LHCN-M2 (cell line): ENCODE data around the gene MC1R. TPM values are rescaled to one million over a fixed set of nuclear protein-coding genes. Genes with fewer than 3 reads are reported as not detected.
"Not testable (repeated sequence)": the region's sequence is repeated elsewhere in the genome, so short reads cannot be mapped to it uniquely, and the experiment has no call there.

Source experiments
- DNase-seq: peaks from one replicate; pipeline ENCODE4 v3.0.0-alpha.2; 2012; ENCODE audit warnings: low read depth
- total RNA-seq: library from RNA; depleted of rRNA; stranded (reverse); fragments of >200 nt; gene quantifications from 2 replicates; pipeline ENCODE4 v1.2.3, GENCODE V29; 2014; rRNA removed

The MC1R gene
- total RNA-seq, 1 experiment from 2014 or later = 7.7 TPM

DNA sequence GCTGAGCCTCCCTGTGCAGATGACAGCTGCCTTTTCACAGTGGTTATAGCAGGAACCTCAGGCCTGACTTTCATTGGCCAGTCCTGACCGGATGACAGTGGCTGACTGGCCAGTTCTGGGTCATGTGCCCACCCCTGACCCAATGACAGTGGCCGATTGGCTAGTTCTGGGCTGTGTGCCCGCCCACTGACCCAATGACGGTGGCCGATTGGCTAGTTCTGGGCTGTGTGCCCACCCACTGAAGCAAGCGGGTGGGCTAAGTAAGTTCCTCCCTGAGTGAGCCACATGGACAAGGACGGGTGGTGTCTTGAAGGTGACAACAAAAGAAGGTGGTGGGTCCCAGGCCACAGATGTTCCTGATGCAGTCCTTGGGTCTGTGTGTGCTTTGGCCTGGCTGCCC lies 39.4 kb downstream of the MC1R start:
- peak; percentile 32 for DNase-seq

DNA sequence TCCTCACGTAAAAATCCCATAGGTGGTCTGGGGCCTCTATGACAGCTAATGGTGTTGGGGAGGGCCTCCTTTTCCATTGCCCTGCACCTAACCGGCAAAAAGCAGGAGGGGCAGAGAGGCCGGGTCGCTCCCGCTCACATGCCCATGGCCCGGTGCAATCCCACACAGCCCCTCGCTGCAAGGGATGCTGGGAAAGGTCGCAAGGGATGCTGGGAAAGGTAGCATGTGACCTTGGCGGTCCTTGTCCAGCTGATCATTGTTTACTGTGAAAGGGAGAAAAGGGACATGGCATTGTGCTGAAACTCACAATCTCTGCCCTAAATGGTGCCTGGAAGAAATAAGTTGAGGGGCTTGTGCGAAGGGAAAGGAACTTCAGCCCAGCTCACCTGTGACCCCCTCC lies 39.9 kb downstream of the MC1R start:
- no peak for DNase-seq

DNA sequence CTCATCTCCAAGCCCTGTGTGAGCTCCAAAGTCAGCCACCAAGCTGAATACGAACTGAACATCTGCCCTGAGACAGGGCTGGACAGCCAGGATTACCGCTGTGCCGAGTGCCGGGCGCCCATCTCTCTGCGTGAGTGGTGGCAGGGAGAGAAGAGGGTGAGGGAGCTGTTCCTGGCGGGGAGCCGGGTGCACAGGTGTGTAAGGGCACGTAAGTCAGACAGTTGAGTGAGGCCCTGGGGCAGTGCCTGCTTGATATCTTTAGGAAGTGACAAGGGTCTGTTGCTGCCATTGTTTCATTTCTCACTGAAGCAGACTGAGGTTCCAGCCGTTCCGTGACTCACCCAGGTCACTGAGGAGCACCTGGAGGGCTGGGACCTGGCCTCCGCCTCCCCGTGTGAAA lies 42.3 kb downstream of the MC1R start:
- no peak for DNase-seq

DNA sequence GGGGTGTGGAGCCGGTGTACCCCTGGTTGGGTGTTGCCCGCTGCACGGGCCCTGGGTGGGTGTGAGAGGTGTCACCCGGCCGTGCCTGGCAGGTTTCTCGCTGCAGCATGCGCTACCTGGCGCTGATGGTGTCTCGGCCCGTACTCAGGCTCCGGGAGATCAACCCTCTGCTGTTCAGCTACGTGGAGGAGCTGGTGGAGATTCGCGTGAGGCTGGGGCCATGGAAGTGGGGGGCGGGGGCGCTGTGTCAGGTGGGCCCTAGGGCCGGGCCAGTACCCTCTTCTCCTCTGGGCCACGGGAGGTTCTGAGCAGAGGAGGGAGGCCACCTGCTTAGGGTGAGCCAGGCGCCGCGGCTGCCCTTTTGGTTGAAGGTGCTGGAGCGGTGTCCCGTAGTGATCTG lies 43.3 kb downstream of the MC1R start:
- no peak for DNase-seq

DNA sequence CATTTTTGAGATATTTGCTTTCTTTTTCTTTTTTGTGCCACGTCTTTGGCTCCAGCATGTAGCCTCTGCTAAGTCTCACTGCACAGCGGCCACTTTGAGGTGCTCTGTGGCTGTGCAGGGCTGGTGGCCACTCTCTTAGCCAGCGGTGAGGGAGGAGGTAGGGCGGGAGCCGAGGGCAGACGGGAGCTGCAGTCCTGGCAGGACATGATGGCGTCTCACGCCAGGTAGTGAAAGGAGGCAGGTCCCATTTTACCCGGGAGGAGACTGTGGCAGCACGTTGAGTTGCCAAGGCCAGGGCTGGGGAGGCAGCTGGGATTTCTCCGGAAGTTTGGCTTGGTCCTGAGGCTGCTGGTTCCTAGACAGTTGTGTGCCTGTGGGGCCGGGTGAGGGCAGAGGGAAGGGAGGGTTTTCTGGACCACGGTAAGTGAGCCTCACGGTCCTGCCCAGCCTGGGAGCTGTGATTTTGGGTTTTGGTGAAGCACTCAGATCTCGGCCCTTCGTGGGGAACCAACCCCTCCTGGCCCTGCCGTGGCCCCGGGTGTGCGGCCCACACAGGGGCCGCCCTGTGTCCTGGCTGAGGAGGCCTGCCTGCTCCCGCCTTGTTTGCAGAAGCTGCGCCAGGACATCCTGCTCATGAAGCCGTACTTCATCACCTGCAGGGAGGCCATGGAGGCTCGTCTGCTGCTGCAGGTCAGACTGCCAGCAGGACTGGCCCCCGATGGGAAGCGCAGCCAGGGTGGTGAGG lies 44.3 kb downstream of the MC1R start:
- DNase-seq = no peak

DNA sequence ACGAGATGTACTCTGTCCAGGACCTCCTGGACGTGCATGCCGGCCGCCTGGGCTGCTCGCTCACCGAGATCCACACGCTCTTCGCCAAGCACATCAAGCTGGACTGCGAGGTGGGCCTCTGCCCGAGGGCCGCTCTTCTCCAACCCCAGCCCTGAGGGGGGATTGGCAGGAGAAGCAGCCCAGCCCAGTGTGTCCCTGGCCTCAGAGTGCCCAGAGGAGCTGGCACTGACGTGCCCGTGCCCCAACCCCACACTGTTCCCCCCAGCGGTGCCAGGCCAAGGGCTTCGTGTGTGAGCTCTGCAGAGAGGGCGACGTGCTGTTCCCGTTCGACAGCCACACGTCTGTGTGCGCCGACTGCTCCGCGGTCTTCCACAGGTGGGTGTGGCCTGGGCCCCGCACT lies 45.5 kb downstream of the MC1R start:
- DNase-seq = no peak

DNA sequence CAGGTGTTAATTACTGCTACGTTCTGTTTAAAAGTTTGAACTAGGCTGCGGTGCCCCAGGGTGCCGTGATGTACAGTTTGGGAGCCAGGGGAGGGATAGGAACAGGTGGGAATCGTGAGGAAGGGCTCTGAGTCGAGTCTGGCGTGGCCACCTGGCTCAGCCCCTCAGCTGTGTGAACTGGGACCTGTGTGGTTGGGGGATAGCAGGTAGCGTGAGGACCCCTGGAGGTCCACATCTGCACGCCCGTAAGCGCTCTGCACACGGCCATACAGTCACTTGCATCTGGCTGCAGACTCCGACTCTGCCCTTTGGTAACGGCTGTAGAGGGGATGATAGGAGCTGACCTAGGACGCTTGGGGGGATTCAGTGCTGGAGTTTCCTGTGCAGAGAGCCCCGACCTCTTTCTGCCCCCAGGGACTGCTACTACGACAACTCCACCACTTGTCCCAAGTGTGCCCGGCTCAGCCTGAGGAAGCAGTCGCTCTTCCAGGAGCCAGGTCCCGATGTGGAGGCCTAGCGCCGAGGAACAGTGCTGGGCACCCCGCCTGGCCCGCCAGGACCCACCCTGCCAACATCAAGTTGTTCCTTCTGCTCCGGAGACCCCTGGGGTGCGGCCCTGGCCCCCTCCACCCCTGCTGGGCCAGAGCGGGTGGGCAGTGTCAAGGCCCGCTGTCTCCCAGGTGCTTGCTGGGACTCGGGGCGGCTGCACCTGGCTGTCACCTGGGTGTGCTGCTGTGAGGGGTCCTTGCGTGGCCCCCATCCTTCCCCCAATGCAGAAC lies 47.0 kb downstream of the MC1R start:
- DNase-seq = no peak

DNA sequence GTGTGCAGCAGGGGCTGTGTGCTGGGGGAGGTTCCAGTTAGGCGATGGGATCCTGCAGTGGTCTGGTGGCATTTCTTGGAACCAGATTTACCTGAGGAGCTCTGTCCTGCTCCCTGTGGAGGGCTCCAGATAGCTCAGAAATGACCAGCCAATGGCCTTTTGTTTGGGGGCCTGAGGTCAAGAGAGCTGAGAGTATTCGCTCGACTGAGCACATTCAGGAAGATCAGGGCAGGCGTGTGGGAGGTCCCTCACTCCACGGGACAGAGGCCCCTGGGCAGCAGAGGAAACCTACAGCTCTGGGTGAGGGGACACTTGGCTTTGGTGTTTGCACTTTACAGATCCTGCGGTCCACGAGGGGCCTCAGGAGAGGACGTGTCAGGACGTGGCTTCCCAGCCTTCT lies 48.1 kb downstream of the MC1R start:
- no peak for DNase-seq

DNA sequence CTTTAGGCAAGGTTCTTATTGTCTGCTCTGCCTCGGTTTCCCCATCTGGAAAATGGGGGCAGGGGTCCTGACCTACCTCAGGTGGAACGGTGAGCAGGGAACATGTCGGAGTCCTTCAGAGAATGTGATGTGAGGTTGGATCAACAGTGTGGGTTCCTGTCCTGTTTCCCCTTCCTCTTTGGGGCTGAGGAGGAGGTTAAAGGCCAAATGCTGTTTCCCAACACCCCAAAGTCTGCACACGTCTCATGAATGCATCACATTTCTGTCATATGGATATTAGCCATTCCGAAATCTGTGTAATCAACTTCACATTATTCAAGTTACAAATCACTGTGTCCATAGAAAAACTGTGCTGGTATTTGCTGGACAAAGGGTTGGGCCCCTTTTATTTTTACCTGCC lies 48.8 kb downstream of the MC1R start:
- not testable (repeated sequence) for DNase-seq

DNA sequence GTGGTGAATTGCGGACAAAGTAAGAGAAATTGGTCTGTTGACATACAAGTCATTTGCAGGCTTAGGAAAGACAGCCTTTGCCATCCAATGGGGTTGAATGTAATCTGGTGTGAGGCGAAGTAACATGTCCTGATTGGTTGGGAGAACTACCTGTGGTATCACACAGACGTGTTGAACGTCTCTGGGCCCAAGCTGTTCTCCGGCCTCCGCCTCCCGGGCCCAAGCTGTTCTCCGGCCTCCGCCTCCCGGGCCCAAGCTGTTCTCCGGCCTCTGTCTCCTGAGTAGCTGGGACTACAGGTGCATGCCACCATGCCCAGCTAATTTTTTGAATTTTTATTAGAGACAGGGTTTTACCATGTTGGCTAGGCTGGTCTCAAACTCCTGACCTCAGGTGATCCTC lies 49.4 kb downstream of the MC1R start:
- not testable (repeated sequence) for DNase-seq

DNA sequence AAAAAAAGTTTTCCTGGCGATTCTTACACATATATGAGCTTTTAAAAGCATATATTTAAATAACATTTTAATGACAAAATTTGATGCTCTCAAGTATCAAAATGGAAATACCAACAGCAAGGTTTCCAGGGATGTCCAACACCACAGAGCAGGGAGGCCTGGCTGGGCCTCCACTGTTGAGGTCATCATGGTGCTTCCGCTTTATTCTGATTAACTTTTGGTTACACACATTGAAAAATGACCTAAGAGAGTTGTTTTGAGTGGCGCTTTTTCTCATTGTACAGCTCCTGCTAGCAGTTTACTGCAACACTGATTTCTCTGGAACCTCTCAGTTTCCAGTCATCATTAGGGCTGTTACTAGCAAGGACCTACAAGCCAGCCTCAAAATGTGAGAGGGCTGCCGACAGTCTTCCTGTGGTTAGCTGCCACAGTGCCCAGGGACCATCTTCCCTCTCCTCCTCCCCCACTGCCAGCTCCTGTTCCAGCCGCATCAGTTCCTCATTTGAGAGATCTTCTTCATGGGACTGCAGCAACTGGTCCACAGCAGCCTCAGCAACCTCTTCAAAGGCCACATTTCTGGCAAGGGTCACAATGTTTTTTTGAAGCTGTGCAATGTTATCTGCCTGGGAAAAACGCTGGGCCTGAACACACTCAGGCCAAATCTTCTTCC lies 51.2 kb downstream of the MC1R start:
- DNase-seq = no peak

Other genes starting within 250 kb of the MC1R start
- gene CDK10, start 232.2 kb upstream of the MC1R start, total RNA-seq = 60.1 and 67.6 TPM in 2 replicates
- 13.7 and 17.9 TPM in 2 replicates for gene SPATA2L, start 217.2 kb upstream of the MC1R start, total RNA-seq
- gene VPS9D1, start 198.0 kb upstream of the MC1R start, total RNA-seq = 9.8 and 10.0 TPM in 2 replicates
- gene ZNF276, start 197.3 kb upstream of the MC1R start, total RNA-seq = 10.6 and 11.7 TPM in 2 replicates
- 38.9 and 45.3 TPM in 2 replicates for gene FANCA, start 102.2 kb upstream of the MC1R start, total RNA-seq
- 6.9 and 7.1 TPM in 2 replicates for gene SPIRE2, start 90.4 kb upstream of the MC1R start, total RNA-seq
- gene TCF25, start 45.3 kb upstream of the MC1R start, total RNA-seq = 171 and 180 TPM in 2 replicates
- 443 and 463 TPM in 2 replicates for gene TUBB3, start 4.5 kb downstream of the MC1R start, total RNA-seq
- gene DEF8, start 29.9 kb downstream of the MC1R start, total RNA-seq = 78.2 and 87.1 TPM in 2 replicates
- 8.5 and 10.8 TPM in 2 replicates for gene DBNDD1, start 100.6 kb downstream of the MC1R start, total RNA-seq
- gene PRDM7, start 158.5 kb downstream of the MC1R start, total RNA-seq = not detected in 2 replicates